DMS153 treated with DMSO at 0.1 percent for 48 hours (cell line): ENCODE measurements around the gene GNG3.
"Not testable (repeated sequence)": the region's sequence is repeated elsewhere in the genome, so short reads cannot be mapped to it uniquely, and the experiment has no call there.

Experiments used
- DNase-seq: peaks from one replicate; lab custom pipeline; 2025; ENCODE audit not compliant: unreplicated experiment; lab: John Stamatoyannopoulos, UW

GNG3 gene

DNA sequence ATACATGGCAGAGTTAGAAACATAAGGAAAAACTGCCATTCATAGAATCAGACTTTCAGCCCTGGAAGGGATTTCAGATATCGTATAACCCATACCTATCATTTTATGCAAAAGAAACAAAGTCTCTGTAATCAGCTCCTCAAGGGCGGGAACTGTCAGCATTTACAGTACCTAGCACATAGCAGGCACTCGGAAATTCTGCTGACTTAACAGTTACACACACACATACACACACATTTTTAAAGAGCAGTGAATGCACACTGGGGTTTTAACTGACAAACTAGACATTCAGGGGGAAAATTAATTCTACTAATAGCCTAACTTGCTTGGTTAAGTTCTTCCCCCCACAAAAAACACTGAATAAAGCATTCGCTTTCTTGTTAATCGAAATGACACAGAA is 8.7 kb downstream of the GNG3 start:
- no peak for DNase-seq

DNA sequence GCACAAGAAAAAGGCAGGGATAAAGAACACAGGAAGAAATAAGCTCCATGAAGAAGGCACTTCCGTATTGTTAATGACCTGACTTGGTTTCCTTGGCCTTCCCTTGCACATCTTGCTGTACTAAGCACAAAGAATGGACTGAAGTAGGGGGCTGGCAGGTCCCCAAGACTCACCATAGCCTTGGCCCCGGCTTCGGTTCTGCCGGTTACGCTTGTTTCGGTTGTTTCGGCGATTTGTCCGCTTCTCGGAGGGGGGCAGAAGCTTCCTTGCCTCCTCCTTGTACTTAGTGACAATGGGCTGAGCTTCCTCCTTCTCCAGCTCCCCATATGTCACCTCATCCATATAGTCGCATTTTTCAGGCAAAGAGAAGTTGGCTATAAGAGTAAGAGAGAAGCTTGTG is 9.3 kb downstream of the GNG3 start:
- no peak for DNase-seq

DNA sequence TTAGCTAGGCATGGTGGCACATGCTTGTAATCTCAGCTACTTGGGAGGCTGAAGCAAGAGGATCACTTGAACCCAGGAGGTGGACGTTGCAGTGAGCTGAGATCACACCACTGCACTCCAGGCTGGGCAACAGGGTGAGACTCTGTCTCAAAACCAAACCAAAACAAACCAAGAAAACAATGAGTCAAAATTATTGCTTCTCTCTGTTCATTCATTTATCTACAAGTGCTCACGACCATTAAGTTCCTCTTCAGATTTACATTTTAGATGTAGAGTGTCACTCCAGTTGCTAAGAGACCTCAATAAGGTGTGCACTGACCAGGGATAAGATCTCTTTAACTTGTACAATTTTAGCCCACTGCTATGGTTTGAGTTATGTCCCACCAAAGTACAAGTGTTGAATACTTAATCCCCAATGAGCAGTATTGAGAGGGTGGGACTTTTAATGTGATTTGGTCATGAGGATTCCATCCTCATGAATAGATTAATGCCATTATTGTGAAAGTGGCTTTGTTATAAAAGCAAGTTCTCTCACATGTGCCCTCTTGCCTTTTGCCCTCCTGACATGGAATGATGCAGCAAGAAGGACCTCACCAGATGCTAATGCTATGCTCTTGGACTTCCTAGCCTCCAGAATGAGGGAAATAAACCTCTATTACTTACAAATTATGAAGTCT is 12.0 kb downstream of the GNG3 start:
- no peak for DNase-seq

DNA sequence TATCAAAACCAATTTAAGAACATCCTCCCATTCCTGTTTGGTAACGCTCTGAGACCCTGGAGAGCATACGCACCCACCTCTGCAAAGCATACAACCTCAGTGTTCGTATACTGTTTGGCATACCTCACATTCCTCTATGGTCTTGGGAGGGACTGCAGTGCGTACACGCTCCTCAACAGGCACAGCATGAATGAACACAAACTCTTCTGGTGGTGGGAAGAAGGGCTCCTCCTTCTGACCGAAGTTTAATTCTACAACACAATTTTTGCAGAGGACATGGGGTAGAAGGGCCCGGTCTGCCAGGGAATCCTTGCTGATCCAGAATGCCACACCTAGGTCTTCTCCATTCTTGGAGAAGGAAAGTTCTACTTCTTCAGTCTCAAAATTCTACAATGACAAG is 14.5 kb downstream of the GNG3 start:
- DNase-seq: no peak

DNA sequence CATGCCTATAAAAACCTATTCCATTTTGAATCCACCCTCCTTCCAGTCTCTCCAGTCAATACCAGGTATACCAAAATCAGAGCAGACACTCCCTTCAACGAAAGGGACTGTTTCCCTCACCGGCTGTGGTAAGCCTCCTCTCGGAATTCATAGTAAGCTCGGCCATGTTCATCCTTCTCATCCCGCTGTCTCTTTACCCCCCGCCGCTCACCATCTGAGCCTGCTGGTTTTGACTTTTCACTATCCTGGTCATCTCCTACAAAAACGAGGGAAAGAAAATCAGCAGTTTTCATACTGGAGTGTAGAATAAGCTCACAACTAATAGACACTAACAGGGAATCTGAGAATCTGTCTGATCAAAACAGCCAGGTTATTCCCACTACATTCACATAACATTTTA is 16.7 kb downstream of the GNG3 start:
- DNase-seq: no peak

DNA sequence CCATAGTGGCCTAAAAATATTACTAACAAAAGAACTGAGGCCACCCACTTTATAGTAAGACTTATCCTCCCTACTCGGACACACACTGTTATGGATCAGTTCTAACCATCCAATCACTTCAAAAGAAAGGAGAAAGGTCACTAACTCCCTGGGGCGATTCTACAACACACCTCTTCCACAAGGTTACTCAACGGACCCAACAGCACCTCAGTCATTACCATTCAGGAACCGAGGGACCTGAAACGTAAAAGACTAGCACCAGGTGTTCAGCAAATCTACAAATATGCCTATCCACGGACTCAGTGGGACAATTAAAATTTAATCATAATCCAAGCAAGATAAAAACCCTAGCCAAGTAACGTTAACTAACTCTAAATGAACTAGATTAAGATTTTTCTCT is 18.2 kb downstream of the GNG3 start:
- no peak for DNase-seq

DNA sequence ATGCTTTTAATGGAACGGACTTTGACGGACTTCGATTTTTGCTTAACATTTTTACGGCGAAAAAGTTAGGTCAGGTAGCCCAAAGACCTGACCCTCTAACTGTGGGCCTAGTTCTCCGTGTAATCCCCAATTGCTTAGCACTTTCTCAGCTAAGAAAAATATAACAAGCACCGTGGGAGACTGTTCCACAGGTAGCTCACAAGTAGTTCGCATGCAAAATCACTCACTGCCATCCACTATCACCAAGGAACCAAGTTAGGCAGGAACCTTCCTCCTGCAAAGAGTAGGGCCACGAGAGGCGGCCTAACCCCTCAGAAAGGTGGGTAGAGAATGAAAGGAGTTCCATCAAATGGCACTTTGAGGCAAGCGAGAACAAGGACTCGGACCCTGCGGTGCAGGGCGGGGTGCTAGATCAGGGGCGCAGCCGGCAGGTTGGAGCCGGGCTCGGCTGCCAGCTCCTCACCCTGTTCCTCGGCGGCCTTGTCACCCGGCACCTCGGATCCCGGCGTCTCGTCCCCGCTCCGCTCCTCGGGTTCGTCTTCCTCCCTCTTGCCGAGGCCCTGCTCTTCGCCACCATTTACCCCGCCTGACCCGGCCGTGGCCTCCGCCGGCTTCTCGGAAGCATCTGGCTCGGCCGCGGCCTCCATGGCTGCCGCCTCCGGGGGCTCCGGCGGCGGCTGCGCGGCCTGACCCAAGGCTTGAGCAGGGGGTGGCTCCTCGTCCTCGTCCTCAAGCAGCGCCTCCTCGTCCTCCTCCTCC is 18.9 kb downstream of the GNG3 start:
- no peak for DNase-seq

DNA sequence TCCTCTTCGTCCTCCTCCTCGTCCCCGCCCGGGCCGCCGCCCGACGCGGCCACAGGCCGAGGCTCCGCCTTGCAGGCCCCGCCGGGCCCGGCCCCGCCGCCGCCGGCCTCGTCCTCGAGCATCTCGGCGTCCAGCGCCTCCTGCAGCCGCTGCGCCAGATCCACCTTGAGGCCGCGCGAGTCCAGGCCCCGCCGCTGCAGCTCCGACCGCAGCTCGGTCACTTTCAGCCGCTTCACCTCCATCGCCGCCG is 19.4 kb downstream of the GNG3 start:
- DNase-seq: no peak

DNA sequence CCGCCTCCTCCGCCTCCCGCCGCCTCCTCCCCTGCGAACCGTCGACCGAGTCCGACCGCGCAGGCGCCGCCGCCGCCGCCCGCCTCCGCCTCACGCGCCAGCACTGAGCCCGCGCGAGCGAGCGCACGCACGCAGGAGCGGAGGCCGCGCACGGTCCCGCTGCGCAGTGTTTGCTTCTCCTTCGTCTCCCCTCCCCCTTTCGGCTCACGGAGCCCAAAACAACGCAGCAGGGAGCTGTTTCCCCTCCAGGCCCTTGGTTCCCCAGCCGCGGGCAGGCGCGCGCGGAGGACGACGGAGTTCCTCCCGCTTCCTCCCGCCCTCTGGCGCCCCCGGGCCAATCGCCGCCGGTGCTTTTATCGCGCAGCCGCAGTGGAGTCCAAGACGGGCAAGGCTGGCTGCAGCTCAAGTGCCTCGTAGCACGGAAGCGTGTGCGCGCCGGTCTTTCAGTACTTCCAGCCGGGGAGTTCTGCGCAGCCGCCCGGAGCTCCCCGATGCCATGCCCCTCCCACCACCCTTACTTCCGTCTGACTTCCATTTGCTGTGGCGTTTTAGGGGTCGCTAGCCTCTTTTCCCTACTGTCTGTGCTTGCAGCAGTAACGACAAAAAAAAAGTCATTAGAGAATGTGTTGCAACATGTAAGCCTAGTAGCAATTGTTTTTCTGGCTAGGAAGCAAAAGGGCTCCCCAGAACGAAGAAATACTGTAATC is 19.8 kb downstream of the GNG3 start, which contains the start of gene HNRNPUL2:
Gene HNRNPUL2, minus strand, starts transcription at position 293 of the 707 bp plus-strand sequence. CDS start 301 bp downstream, outside the sequence.
- peak; percentile 94 for DNase-seq

DNA sequence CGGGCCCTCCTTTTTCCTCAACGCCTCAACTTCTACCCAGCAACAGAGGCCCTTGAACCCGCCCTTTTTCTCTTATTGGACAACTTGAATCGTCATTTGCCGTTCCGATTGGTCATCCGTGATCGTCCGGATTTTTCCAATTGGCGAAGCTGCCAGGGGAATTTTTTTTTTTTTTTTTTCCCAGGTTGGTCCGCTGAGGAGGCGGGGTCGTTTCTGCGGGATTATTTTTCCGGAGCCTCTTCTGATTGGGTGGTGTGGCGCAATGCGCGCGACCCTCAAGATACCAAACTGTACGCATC is 20.3 kb downstream of the GNG3 start:
- DNase-seq: peak; percentile 95

DNA sequence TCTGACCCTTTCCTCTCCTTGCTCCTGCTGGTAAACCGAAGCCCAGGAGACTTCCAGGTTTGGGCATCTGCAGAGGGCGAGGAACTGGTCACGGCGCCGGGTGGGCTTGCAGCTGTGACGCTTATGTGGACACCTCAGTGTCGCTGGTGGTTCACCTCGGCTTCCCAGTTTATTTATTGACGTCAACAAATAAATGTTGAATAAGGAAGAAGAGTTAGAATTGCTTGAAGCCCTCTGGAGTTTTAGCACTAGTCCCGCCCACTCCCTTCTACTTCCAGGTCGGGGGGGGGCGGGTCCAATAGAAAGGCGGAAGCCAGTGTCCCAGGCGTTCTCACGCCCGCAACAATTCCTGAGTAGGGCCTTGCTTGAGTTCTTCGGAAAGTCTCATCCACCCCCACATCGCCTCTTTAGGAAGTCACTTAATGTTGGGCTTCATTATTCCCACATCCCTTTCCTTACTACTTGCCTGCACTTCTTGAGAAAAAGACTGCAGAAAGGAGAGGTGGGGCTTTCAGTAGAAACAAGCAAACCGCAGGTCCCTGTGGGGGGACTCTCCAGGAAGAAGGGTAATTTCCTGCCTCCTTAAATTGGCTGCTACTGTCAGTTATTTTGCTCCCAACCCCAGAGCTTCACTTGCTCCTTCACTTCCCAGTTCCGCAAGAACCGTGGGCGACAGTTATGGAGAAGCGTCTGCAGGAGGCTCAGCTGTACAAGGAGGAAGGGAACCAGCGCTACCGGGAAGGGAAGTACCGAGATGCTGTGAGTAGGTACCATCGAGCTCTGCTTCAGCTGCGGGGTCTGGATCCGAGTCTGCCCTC is 20.9 kb downstream of the GNG3 start, which contains the start of gene TTC9C:
Gene TTC9C, plus strand, starts transcription at position 316 of the 818 bp plus-strand sequence. Its CDS starts 363 bp downstream, at position 679.
- DNase-seq: peak; percentile 70

DNA sequence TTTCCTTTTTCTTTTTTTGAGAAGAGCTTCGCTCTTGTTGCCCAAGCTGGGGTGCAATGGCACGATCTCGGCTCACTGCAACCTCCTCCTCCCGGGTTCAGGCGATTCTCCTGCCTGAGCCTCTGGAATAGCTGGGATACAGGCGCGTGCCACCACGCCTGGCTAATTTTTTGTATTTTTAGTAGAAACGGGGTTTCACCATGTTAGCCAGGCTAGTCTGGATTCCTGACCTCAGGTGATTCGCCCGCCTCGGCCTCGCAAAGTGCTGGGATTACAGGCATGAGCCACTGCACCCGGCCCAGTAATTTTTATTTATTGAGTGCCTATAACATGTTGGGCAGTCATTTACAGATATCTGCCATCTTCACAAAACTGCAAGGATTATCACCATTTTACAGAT is 22.6 kb downstream of the GNG3 start:
- not testable (repeated sequence) for DNase-seq

DNA sequence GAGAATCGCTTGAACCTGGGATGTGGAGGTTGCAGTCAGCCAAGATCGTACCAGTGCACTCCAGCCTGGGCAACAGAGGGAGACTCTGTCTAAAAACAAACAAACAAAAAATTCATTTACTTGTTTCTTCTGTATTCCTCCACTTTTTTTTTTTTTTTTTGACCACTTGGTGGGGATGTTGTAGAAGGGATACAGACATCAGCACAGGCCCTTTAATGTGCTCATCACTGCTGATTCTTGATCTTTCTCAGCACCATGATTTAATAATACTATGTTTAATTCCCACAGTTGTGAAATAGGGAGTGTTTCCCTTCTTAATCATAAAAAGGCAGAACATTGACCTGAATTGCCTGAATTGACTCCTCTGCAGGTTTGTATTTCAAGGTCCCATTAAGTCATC is 25.4 kb downstream of the GNG3 start:
- no peak for DNase-seq

DNA sequence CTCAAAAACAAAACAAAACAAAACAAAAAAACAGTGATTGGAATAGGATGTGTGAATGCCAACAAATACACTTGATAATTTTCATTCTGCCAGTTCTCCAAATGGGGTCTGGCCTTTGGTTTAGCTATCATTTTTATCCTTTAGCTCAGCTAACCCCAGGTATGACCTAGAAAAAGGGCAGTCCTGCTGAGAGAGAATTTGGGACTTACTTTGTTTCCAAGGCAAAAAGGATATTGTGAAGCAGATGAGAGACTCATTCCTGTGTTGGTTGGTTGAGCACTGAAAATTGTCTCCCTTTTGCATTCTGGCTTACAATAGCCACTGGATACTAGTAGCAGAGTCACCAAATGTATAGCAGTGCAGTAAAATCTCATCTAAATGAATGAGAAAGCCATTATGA is 29.7 kb downstream of the GNG3 start:
- DNase-seq: no peak

DNA sequence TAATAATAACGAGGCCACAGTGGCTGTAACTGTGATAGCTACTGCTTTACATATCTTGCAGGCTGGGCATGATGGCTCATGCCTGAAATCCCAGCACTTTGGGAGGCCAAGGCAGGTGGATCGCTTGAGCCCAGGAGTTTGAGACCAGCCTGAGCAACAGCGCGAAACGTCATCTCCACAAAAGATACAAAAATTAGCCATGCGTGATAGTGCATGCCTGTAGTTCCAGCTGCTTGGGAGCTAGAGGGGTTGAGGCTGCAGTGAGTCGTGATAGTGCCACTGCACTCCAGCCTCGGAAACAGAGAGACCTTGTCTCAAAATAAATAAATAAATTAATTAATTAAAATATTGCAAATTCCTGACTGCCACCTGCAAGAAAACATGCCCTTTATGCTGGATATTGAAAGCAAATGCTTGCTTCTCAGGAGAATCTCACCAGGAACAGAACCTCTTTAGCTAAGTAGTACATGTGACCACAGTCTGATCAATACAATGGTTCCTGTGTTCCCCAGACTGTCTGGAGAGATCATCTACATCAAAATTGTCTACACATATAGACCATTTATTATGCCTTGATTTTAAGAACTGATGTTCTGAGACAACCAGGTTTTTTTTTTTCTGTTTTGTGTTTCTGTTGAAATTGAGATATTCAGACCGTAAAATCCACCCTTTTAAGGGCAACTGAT is 40.1 kb downstream of the GNG3 start:
- no peak for DNase-seq

DNA sequence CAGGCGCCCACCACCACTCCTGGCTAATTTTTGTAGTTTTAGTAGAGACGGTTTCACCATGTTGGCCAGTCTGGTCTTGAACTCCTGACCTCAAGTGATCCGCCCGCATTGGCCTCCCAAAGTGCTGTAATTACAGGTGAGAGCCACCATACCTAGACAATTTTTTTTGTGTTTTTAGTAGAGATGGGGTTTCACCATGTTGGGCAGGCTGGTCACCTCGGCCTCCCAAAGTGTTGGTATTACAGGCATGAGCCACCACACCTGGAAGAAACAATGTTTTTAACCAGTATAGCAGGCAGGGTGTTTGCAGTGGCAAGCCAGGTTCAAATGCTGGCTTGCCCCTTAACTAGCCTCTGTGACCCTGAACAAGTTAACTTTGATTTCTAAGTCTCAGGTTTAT is 42.5 kb downstream of the GNG3 start:
- DNase-seq: not testable (repeated sequence)

DNA sequence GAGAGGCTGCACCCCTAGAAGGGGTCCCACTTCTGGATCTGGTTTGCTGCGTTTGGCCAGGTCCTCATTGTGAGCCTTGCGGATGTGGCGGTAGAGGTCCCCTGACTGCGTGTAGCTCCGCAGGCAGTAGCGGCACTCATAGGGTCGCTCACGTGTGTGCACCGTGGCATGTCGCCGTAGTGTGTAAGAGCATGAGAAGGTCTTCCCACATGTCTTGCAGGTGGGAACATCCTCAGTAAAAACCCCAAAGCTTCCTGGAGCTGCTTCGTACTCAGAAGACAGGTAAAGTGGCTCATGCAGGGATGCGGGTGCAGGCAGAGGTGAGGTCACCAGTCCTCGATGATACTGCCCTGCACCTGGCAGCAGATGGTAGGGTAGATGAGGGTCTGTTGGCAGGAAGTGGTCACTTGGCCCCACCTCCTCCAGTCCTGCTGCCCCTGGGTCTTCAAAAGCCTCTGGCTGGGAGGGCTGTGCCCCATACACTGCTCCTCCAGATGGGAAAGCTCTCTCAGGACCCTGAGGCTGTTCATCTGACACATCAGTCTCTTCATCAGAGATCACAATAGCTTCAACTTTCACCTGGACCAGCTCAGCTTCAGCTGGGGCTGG is 44.8 kb downstream of the GNG3 start:
- no peak for DNase-seq

DNA sequence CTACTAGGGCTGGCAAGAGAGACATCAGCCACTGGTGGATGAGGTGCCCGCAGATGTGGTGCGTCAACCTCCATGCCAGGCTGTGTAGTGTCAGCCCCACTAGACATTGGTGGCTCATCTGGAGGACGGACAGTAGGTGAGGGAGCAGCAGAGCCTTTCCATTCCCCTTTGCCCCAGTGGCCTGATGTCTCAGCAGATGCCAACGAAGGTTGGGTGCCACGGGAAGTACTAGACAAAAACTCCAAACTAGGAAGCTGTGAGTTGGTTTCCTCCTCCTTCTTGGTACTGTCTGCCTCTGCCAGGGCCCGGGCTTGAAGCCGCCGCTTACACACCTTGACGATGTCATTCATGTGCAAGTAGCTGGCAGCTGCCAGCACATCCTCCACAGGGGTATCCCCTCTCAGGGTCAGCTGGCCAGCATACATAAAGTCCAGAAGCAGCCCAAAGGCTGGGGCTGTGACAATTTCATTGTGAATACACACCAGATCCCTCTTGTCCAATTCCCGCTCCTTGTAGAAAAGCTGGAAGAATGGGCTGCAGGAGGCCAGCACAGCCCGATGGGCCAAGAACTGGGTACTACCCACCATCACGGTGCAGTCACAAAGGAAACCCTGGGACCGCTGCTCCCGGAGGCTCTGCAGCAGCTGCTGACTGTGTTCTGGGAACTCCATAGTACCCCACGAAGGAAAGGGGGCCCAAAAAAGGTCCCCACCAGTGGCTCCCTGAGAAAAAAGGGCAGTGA is 45.7 kb downstream of the GNG3 start:
- no peak for DNase-seq

DNA sequence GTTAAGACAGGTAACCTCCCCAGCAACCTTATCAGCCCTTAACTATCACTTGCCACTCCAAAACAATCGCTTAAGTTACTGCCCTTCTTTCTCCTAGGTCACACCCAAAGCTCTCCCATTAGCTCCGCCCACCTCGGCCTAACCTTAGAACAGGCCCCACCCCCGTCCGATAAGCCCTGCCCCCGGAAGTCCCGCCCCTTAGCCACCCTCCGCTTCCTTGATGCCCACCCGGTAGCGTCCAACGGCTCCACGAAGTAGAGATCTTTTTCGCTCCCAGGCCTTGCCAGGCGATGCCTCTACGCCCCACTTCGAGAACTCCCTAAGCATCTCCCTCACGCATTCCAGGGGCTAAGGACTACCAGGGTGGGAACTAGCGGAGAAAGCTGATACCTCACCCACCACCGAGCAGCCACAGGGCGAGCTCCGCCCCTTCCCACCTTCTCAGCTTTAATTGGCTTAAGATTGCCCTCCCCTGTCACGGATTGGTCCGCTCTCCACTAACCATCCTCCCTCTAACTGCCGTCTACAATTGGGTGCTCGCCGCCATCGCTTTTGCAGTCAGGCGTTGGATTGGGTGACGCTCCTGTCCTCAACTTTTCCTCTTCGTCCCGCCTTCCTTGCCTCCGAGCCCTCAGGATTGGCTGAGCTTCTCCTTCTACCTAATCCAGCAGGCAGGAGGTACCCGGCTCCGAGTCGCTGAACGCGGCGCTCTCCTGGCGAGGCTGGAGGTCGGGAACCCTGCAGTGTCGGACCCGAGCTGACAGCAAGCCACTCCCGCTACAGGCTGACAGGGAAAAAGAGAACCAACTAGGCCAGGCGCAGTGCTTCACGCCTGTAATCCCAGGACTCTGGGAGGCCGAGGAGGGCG is 46.5 kb downstream of the GNG3 start, which contains the start of gene ZBTB3:
Gene ZBTB3, minus strand, starts transcription at position 425 of the 868 bp plus-strand sequence. CDS start 496 bp downstream, outside the sequence.
- peak; percentile 99 for DNase-seq
